CD4-positive, alpha-beta T cell treated with Interleukin-6 at 100 ng/mL for 8 hours (primary cell): ENCODE results near the gene USP25.

Experiments used
- DNase-seq: peaks from one replicate; pipeline ENCODE4 v3.0.0-alpha.2; 2020; ENCODE audit warnings: mixed read lengths, low spot score

Gene USP25

GRCh38 chr21:15766952-15767603 is 37.3 kb downstream of the USP25 start:
- no peak for DNase-seq

DNA sequence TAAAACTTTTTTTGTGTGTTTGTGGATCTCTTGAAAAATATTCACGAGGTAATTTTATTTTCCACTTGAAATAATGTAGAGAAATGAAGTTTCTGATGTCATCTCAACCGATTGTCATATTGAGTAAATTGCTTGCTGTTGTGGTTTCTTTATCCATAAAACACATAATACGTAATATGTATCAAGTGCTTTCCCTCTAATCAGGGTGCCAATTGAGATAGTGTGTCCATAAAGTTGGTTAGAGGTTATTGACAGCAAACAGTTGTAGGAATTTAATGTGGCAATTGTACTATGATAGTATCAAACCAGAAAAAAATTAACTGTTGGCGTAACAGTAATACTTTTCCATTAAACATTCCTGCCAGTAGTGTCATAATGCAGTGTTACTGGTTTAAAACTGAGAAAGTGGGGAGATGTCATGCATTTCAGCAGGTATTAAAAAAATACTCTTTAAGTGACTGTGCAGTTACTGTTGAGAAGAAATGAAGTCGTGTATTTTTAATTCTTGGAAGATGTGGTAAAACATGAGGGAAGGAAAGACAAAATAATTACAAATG is 38.3 kb downstream of the USP25 start:
- DNase-seq, result no peak

DNA sequence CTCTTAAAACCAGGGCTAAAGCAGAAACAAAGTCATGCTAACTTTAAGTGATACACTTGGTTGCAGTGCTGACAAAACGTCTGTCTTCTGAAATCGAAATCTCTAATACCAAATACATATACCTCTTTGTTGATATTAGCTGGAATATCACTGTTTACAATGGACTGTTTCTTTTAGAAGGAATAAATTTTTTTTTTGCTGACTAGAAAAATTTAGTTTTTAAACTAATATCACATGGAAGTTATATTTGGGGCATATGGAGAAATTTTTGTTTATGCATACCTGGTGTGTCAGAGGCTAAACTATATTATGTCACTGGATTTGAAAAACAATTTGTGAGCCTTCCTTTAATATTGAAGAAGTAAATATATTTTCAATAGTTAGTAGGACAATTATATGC is 39.1 kb downstream of the USP25 start:
- DNase-seq, result no peak

DNA sequence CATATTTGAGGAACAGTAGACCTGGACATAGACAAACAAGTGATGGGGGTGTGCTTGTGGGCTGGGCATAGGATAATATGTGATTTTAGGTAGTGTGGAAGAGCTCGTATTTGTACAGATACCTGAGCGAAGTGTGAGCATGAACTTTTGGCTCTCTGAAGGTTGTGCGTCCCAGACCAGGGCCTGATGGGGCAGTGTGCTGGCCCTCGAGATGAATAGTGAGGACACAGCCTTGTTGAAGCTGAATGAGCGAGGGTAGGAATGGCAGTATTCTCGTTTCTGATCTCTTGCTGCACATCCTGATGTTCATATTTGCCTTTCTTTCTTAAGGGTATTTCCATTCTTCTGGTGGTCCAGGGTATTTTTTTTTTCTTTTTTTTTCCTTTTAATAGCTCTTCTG is 41.5 kb downstream of the USP25 start:
- DNase-seq, result no peak

DNA sequence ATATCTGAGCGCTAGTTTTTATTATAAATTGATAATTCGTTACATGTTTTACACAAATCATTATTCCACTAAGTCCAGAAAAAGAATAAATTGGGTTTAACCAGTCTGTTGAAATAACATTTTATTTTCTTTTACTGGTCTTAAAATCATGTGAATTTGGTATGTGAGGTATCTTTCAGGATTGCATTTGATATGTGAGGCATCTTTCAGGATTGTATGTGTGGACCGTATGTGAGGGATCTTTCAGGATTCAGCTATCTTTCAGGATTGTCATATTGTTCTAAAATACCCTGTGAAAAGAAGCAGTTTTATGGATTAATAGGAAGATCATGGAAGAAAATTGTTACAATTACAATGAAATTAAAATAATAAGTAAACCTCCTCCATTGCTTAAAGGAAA is 42.9 kb downstream of the USP25 start:
- no peak for DNase-seq

DNA sequence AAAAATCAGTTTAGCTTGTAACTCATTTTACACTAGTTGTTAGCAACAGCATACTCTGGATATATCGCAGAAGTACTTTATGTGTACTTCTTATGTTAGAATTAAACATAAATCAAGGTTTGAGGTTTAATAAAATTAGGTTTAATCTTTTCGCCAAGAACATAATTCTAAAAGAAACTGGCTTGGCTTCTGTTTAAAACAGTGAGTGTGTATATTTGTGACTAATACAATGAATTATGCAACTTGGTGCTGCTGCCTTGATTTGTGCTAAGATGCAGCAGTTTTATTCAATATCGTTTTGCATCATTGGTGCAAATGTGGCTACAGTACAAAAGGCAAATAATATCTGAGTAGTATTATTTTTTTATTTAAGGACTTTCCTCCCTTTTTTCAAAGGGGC is 44.8 kb downstream of the USP25 start:
- DNase-seq, result no peak

DNA sequence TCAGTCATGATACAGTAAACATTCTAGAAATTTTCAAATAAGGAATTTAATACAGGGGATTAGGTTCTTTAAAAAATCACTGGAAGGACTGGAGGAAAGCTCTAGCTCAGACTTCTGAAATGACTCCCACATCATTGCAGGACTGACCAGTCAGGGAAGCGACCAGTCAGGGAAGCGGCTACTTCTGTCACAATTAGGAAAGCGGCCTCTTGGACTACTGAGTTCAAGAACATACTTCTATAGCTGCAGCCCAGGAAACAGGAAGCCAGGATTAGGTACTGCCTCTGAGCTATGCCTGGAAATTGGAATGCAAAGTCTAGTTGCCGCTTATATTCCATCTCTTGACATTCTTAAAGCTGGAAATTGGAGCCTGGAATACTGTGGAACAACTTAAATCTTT is 45.5 kb downstream of the USP25 start:
- no peak for DNase-seq

DNA sequence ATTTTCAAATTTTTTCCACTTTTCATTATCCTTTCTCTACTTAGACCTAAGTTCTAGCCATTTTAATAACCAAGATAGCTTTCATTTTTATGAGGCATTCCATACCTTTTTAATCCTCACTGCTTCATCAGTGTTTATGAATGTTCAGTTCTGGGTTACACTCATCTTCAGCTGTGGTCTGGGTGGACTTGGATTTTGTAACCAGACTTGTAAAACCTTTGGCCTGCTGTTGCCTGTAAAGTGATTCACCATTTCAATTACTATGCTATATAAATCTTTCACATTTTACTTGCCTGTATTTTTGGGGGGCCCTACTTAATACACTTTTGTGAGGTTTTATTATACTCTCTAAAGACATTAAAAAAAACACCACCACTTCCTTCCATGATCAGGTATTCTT is 46.2 kb downstream of the USP25 start:
- no peak for DNase-seq

GRCh38 chr21:15776818-15777217 is 47.0 kb downstream of the USP25 start:
- DNase-seq, result no peak

DNA sequence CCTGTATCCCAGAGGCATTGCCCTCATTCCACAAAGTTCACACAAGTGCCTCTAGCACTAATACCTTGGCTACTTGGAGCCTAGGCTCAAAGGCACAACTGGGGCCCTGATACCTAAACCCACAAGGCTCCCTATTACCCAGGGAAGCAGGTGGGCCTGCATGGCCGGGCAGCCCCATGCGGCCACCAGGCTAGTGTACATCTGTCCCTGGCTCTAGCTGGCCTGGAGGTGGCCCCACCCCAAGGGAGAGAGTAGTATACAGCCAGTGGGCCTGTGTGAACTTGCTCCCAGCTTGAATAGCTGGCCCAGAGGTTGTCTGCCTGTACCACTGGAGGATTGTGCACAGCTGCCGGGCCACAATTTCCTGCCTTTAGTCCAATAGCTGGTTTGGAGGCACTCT is 52.2 kb downstream of the USP25 start:
- no peak for DNase-seq

GRCh38 chr21:15788847-15789523 is 59.2 kb downstream of the USP25 start:
- DNase-seq, result no peak

GRCh38 chr21:15793109-15793508 is 63.3 kb downstream of the USP25 start:
- no peak for DNase-seq

- DNase-seq, result no peak
Observed at GRCh38 chr21:15793550-15794235, 63.9 kb downstream of the USP25 start.

DNA sequence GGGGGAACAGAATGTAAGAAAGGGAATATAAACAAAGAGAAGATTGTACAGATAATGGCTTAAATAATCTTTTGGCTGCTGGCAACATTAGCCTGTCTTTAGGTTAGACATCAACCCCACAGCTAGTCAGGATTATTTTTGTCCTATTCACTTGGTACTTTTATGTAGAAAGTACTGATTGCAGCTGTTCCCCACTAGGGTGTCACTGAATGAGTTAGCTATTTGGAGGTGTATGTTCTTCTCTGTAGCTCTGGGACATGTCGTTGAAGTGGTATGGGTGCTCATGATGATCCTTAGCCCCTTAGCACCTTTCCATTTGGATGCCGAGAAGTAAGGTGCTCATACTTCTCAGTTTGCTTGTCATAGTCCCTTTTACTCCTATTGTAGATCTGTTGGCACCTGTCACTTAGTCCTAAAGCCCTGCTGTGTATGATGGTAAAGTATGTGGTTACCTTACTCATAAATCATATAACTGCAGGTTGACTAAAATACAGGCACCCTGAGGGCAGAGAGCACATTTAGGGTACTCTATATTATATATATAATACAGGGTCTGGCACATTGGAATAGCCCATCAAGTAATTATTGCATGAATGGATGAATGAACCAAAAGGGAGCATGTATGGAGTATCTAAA is 64.6 kb downstream of the USP25 start:
- no peak for DNase-seq

DNA sequence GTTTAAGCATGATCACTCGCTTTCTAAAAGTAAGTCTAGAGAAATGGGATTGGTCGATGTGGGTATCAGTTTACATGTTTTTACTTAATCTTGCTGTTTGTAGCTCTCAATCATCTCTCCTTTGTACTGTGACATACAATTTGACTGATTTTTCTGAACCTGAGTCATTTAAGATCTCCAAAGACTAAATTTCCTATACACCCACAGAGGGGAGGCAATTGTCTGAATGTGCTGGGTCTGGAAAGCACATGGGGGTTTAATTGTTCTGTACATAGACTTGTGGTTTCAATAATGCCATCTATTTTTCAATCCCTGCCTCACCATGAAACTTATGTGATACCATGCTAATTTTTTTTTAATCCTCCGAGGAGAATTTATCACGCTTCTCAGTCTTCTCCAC is 65.8 kb downstream of the USP25 start:
- no peak for DNase-seq

DNA sequence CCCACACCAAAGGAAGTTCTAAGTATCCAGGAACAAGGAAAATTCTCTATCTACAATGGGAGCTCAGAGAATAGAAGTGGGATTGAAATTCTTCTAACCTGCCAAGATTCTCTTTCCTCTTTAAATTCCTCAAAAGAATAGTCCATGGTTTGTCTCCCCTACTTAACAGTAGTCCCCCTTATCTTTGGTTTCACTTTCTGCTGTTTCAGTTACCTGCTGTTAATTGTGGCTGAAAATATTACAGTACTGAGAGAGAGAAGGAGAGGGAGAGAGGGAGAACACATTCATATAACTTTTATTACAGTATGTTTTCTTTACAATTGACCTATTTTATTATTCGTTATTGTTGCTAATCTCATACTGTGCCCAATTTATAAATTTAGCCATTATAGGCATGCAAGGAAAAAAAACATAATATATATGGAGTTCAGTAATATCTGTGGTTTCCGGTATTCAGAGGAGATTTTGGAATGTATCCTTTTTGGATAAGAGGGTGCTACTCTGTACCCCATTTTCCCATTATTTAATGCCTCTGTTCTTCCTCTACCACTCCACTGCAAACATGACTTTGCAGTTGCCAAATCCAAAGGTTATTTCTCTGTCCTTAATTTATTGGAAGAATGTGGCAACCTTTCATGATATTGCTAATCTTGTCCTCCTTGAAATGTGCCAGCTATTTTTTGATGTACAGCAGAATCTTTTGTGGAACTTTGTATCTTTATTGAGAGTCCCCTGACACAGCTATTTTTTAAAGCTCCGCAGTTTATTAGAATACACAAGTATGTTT is 68.0 kb downstream of the USP25 start:
- DNase-seq, result no peak

- no peak for DNase-seq
Observed at GRCh38 chr21:15801352-15801863, 71.6 kb downstream of the USP25 start.

DNA sequence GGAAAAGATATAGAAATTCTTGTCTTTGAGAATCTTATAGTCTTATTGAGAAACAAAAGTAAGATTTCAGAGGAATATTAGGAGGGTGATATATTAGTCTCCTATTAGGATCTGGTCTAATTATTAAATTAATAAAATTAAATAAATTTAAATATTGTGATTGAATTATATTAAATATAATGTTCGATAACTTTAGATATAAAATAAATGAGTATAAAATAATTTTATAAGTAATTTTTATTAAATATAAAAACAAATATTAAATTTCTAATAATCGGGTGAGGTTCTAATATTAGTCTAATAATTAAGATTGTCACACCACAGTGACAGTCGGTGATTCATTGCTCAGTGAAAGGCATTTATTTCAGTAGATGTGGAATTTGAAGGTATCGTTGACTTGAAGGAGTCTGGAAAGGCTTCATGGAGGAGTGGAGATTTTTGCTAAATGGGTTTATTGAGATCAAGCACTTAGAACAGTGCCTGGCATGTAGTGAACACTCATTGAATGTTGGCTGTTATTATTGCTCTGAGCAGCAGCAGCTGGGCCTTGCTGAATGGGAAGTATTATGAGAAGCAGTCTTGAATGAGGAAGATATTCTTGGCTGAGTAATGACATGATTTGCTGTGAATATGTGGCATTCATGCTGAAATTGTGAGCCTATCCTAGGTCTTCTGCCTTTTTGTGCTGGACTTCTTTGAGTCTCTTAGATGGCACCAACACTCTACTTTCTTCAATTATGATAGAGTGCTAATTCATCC is 74.6 kb downstream of the USP25 start:
- DNase-seq, result no peak

GRCh38 chr21:15809065-15809464 is 79.3 kb downstream of the USP25 start:
- no peak for DNase-seq

- no peak for DNase-seq
Observed at GRCh38 chr21:15809818-15810217, 80.0 kb downstream of the USP25 start.

GRCh38 chr21:15815285-15815684 is 85.5 kb downstream of the USP25 start:
- no peak for DNase-seq
